OCI-LY3 (cell line): ENCODE data around the gene CNDP2.

Source experiments
- EZH2phosphoT487 ChIP-seq: fragments of 200-600 bp; shearing (Covaris generic); IDR thresholded peaks from 2 replicates; pipeline ENCODE4 v1.6.1; 2018; ENCODE audit warnings: antibody characterized with exemption, mixed run types, low read depth
- TF ChIP-seq, protein P1 (sequence below): fragments of 200-600, 300-600 bp; sonication (generic); IDR thresholded peaks from 2 replicates; pipeline ENCODE4 v1.5.1; 2014; ENCODE audit warnings: antibody characterized with exemption, low read length, low read depth

DNA sequence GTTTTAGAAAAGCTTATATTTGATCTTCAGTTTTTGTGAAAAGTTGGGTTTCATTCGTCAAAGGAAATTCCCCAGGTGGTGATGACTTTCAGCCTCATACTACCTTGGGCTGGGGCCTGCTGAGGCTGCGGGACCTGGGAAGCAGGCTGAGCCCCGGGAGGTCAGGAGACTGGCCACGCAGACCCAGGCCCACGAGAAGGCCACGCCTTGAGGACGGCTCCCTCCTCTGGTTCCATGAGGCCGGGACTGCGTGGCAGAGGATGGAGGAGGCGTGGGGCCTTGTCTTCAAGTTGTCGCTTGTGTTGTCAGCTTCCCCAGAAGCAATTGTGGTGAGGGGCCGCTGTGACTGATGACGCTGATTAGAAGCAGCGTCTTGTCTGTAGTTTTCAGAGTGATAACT, 11.8 kb downstream of the CNDP2 start:
- TF ChIP-seq, protein P1, sequence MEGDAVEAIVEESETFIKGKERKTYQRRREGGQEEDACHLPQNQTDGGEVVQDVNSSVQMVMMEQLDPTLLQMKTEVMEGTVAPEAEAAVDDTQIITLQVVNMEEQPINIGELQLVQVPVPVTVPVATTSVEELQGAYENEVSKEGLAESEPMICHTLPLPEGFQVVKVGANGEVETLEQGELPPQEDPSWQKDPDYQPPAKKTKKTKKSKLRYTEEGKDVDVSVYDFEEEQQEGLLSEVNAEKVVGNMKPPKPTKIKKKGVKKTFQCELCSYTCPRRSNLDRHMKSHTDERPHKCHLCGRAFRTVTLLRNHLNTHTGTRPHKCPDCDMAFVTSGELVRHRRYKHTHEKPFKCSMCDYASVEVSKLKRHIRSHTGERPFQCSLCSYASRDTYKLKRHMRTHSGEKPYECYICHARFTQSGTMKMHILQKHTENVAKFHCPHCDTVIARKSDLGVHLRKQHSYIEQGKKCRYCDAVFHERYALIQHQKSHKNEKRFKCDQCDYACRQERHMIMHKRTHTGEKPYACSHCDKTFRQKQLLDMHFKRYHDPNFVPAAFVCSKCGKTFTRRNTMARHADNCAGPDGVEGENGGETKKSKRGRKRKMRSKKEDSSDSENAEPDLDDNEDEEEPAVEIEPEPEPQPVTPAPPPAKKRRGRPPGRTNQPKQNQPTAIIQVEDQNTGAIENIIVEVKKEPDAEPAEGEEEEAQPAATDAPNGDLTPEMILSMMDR, result no peak
- TF ChIP-seq EZH2phosphoT487, result no peak
